Neutrophil (primary cell): ENCODE measurements around the gene RAB6B.

Experiments used
- H3K27ac ChIP-seq: fragments of 200-600 bp; sonication (generic); 2 replicates; pipeline ENCODE4 v1.5.1; 2016; ENCODE audit warnings: mild to moderate bottlenecking, moderate library complexity
- H3K27me3 ChIP-seq: fragments of 200-600 bp; sonication (generic); 2 replicates; pipeline ENCODE4 v1.6.0; 2016; ENCODE audit warnings: mild to moderate bottlenecking
- H3K36me3 ChIP-seq: fragments of 200-600 bp; sonication (generic); 2 replicates; pipeline ENCODE4 v1.5.1; 2017
- H3K4me1 ChIP-seq, 2 experiments: fragments of 200-600 bp in 1 of 2; sonication (generic) in 1 of 2; 1 replicate in 1 of 2; 2 replicates in 1 of 2; pipeline versions ENCODE4 v1.5.1 to v1.6.1; 2013 to 2016; ENCODE audit warnings: low read depth in 1 of 2, low read length in 1 of 2, mild to moderate bottlenecking in 1 of 2, moderate library complexity in 1 of 2; ENCODE audit not compliant: control insufficient read depth in 1 of 2, insufficient read depth in 1 of 2
- H3K4me3 ChIP-seq, 2 experiments: fragments of 200-600 bp in 1 of 2; sonication (generic) in 1 of 2; 1 replicate in 1 of 2; 2 replicates in 1 of 2; pipeline ENCODE4 v1.5.1; 2013 to 2016; ENCODE audit warnings: low read depth in 1 of 2, low read length in 1 of 2, mild to moderate bottlenecking in 1 of 2, moderate library complexity in 1 of 2
- H3K9me3 ChIP-seq: fragments of 200-600 bp; sonication (generic); 2 replicates; pipeline ENCODE4 v1.5.1; 2016
- TF ChIP-seq, protein P1 (sequence below): fragments of 200-600 bp; sonication (generic); IDR thresholded peaks from 2 replicates; pipeline ENCODE4 v1.5.1; 2016; ENCODE audit warnings: antibody characterized with exemption

Gene RAB6B

DNA sequence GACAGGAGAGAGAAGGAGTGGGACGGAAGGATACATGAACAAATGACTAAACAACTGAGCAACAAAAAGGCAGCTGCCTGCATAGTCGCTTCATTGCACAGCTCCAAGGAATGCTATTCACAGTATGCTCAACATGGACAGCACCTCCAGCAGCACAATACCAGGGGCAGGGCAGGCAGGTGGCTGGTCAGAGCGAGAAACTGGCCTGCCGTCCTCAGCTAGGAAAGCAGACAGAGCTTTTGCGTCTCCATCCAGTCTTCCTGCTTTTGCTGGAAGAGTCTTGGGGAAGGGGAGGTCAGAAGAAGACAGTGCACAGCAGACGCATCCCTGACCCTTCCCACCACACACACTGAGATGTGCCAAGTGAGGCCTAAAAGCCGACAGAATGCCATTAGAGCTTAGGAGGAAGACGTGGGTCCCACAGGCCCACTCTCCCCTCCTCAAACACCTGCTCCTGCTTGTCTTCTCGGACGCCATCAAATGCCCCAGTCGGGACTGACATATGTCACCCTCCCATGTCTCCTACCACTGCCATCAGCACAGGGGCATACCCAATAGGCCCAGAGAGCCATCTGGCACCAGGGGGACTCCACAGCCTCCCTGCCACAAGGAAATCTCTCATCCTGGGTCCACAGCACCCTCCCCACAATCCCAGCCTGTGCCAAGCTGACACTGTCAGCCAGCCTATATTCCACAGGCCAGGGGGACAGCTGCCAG lies 3.9 kb downstream of the RAB6B start:
- TF ChIP-seq, protein P1, sequence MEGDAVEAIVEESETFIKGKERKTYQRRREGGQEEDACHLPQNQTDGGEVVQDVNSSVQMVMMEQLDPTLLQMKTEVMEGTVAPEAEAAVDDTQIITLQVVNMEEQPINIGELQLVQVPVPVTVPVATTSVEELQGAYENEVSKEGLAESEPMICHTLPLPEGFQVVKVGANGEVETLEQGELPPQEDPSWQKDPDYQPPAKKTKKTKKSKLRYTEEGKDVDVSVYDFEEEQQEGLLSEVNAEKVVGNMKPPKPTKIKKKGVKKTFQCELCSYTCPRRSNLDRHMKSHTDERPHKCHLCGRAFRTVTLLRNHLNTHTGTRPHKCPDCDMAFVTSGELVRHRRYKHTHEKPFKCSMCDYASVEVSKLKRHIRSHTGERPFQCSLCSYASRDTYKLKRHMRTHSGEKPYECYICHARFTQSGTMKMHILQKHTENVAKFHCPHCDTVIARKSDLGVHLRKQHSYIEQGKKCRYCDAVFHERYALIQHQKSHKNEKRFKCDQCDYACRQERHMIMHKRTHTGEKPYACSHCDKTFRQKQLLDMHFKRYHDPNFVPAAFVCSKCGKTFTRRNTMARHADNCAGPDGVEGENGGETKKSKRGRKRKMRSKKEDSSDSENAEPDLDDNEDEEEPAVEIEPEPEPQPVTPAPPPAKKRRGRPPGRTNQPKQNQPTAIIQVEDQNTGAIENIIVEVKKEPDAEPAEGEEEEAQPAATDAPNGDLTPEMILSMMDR: no peak
- H3K9me3 ChIP-seq: no peaks in the 10 kb centered on the region
- peaks cover 3 to 9% of the 10 kb centered on the region in 2 experiments for H3K4me1 ChIP-seq
- H3K27ac ChIP-seq: no peak overlapping the region
- H3K27me3 ChIP-seq: peaks cover 52% of the 10 kb centered on the region
- no peaks in the 10 kb centered on the region for H3K36me3 ChIP-seq
- H3K4me3 ChIP-seq: no peak overlapping the region

DNA sequence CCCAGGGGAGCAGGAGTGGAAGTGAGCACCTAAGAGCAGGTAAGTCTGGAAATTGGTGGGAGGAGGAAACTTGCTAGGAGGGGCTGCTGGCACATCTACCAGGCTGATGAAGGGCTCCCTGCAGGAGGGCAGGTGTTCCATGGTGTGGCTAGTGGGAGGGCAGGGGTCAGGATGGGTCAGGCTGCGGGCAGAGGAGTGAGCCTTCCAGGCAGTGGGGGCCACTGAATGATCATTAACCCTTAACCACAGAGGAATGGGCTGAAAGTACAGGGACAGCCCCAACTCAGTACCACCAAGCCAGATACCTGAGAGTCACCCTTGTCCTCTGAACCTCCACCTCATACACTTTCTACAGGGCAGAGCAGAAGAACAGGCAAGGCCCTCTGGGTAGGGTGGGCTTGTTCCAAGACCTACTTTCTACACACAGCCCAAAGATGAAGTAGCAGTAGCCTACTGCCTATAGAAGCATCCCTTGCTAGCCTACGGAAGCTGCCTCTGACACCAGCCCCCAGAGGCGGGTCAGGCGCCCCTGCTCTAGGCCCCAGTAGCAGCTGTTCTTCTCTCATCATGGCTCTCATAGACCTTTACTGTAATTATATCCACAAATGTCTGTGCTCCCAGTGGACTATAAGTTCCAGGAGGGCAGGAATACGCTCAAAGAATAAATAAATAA lies 4.6 kb downstream of the RAB6B start:
- TF ChIP-seq, protein P1: no peak
- H3K36me3 ChIP-seq: no peaks in the 10 kb centered on the region
- no peak overlapping the region for H3K27ac ChIP-seq
- H3K4me3 ChIP-seq: no peak overlapping the region
- no peaks in the 10 kb centered on the region for H3K9me3 ChIP-seq
- peaks cover 3 to 9% of the 10 kb centered on the region in 2 experiments for H3K4me1 ChIP-seq
- peaks cover 45% of the 10 kb centered on the region for H3K27me3 ChIP-seq

DNA sequence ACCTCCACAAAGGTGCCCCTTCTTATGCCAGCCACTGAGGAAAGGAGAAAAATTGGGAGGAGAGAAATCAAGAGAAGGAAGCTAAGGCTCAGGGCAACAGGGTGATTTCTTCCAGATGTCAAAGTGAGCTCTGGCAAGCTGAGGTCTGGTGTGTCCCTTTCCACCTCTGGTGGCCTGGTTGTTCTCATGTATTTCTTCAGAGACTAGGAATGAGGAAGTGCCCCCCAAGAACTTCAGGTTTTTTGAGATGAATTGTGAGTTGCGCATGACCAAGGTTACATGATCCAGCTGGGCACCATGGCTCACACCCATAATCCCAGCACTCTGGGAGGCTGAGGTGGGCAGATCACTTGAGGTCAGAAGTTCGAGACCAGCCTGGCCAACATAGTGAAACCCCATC lies 5.6 kb downstream of the RAB6B start:
- Histone ChIP-seq H3K4me3 (no peak overlapping the region), H3K27ac (no peak overlapping the region), H3K9me3 (no peaks in the 10 kb centered on the region), H3K27me3 (peaks cover 34% of the 10 kb centered on the region), H3K4me1 (peaks cover 0 to under 1% of the 10 kb centered on the region in 2 experiments), H3K36me3 (no peaks in the 10 kb centered on the region)
- TF ChIP-seq, protein P1: no peak

DNA sequence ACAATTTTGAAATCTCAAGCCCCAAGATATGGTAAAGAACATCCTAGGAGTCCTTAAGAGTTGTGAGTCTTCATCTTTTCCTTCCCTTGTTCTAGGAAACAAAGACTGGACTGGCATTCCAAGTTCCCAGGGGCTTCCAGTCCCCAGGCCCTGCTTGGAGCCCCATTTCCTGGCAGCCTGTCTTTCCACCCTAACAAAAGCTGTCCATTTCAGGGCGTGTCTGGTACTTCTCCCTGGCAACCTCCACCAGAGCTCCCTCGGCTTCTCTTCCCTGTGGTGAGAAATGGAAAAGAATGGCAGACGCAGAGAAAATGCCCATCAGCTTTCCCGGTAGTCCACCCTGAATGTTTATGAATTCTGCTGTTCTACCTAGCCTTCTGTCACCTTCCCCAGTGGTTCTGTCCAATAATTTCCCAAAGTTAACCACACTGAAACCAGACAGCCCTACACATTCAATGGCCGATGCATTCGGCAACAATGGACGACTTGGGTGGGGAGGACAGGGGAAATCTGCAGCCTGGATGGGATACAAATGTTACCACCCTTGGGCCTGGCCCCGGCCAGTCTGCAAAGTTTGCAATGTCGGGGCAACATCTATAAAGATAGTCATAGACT lies 6.8 kb downstream of the RAB6B start:
- no peak overlapping the region for H3K4me3 ChIP-seq
- H3K4me1 ChIP-seq: no peaks in the 10 kb centered on the region
- H3K27me3 ChIP-seq: peaks cover 22% of the 10 kb centered on the region
- TF ChIP-seq, protein P1: no peak
- no peaks in the 10 kb centered on the region for H3K9me3 ChIP-seq
- no peaks in the 10 kb centered on the region for H3K36me3 ChIP-seq
- H3K27ac ChIP-seq: no peak overlapping the region

DNA sequence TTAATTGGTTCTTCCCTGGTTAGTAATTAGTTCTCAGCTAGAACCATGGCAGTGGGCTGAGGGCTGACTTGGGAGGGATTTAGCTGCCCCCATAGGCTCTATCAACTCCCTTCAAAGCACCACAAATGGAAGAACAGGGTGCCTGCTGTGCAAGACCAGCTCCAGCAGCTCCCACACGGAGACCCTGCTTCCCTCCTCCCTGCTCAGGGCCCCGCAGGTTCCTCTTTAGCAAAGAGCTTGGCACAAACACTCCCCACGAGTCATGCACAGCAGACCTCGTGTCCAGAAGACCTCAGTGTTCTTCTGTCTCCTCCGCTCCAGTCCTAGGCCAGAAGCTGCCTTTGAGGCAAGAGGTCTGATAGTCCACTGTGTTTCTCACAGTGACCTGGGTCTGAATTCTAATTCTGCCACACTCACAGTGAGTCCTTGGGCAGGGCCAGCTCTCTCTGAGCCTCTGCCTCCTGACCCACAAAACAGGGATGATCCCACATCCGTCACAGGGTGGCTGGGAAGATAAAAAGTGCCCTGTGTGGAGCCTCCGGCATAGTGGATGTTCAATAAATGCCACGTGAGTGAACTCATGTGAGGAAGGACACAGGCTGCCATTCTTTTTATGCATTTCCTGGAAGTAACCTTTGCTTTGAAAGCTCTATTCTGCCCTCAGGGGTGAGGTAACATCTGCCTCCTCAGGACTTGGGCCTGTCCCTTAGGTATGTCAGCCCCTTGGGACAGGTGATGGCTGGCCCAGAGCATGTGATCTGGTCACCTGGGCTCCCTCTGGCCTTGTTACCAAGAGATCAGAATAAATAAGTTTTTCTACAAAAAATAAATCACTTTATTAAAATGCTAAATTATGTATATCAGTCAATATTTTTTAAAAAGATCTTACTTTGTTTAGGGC lies 7.6 kb downstream of the RAB6B start:
- TF ChIP-seq, protein P1: no peak
- Histone ChIP-seq H3K4me3 (no peak overlapping the region), H3K36me3 (no peaks in the 10 kb centered on the region), H3K27ac (no peak overlapping the region), H3K27me3 (peaks cover 14% of the 10 kb centered on the region), H3K9me3 (no peaks in the 10 kb centered on the region), H3K4me1 (no peaks in the 10 kb centered on the region)
